Spleen (tissue), 7 donors: Measurements from ENCODE around the gene HOGA1.

ENCODE experiments used
- CTCF ChIP-seq, 11 experiments: fragments of 200-600 bp in 7 of 11; fragments of 450-650 bp in 4 of 11; sonication (generic) in 4 of 11; IDR thresholded peaks in 8 of 11; conservative IDR thresholded peaks in 3 of 11; 1 replicate in 7 of 11; 2 replicates in 4 of 11; pipeline versions ENCODE4 v1.4.0 to v1.8.0; 2016 to 2021; ENCODE audit warnings: antibody characterized with exemption in 11 of 11, inconsistent platforms in 4 of 11, mild to moderate bottlenecking in 1 of 11
- POLR2A ChIP-seq, 3 donors: fragments of 450-650 bp; IDR thresholded peaks; one replicate each; pipeline ENCODE4 v1.5.1; 2017; ENCODE audit warnings: antibody characterized with exemption in 3 of 3, mild to moderate bottlenecking in 1 of 3
- donor health status: DM: no; HTN: no; CAD: no; lungs with moderate emphysema.
- donor health status: DM: no; HTN: no; CAD: no.
- donor health status: DM: no; HTN: no; CAD: no.

GRCh38 chr10:97553575-97554031 is 30.6 kb upstream of the HOGA1 start:
- peak; percentile 41 to 84 (median 67) for TF ChIP-seq CTCF (IDR thresholded peaks at IDR 0.05 in 8 of 11, conservative IDR thresholded peaks at IDR 0.05 in 3 of 11)
- no peak for TF ChIP-seq POLR2A (IDR thresholded peaks at IDR 0.05)
